Heart left ventricle (tissue), 16 donors: ENCODE results near the gene FYB2. TPM values are rescaled to one million over a fixed set of nuclear protein-coding genes. Genes with fewer than 3 reads are reported as not detected.

ENCODE experiments used
- ATAC-seq, 4 donors: fragments of 200-7000 bp; cut with Tn5 transposase; one replicate each; pipeline ENCODE4 v1.9.1; 2020 to 2022; ENCODE audit warnings: moderate library complexity in 4 of 4, mild to moderate bottlenecking in 3 of 4, moderate number of reproducible peaks in 1 of 4
- DNase-seq, 5 donors: peaks; one replicate each; pipeline ENCODE4 v3.0.0-alpha.2; 2020
- H3K27ac ChIP-seq, 12 donors: fragments of 200-600 bp; sonication (generic) in 4 of 12; one replicate each; pipeline versions ENCODE4 v1.5.0 to v1.8.0; 2016 to 2022; ENCODE audit warnings: mild to moderate bottlenecking in 2 of 12
- H3K27me3 ChIP-seq, 9 donors: fragments of 200-600 bp; sonication (generic) in 2 of 9; one replicate each; pipeline versions ENCODE4 v1.5.1 to v1.8.0; 2016 to 2022; ENCODE audit warnings: mild to moderate bottlenecking in 3 of 9
- H3K36me3 ChIP-seq, 9 donors: fragments of 200-600 bp; sonication (generic) in 2 of 9; one replicate each; pipeline versions ENCODE4 v1.5.0 to v1.8.0; 2018 to 2022; ENCODE audit warnings: mild to moderate bottlenecking in 2 of 9
- H3K4me1 ChIP-seq, 12 donors: fragments of 200-600 bp; sonication (generic) in 4 of 12; one replicate each; pipeline versions ENCODE4 v1.5.0 to v1.8.0; 2016 to 2022; ENCODE audit warnings: mild to moderate bottlenecking in 3 of 12
- H3K4me3 ChIP-seq, 12 donors: fragments of 200-600 bp; sonication (generic) in 4 of 12; one replicate each; pipeline versions ENCODE4 v1.5.0 to v1.8.0; 2017 to 2022; ENCODE audit warnings: mild to moderate bottlenecking in 9 of 12, moderate library complexity in 4 of 12
- H3K9me3 ChIP-seq, 12 donors: fragments of 200-600 bp; sonication (generic) in 4 of 12; one replicate each; pipeline versions ENCODE4 v1.5.0 to v1.8.0; 2016 to 2022; ENCODE audit warnings: mild to moderate bottlenecking in 1 of 12
- POLR2A ChIP-seq, 2 donors: fragments of 450-650 bp; IDR thresholded peaks; one replicate each; pipeline ENCODE4 v1.6.1; 2017; ENCODE audit warnings: antibody characterized with exemption in 2 of 2, mild to moderate bottlenecking in 2 of 2, moderate library complexity in 2 of 2
- WGBS, 4 donors: extraction: QIAGEN DNeasy Blood & Tissue Kit in 2 of 4; methylation state at CpG; one replicate each; pipeline versions ENCODE4 v1.1.5 to v1.1.7; 2013 to 2018; 5-methylcytosine and 5-hydroxymethylcytosine counted together
- intact Hi-C, 10 donors: fragments of 100-400 bp; cut with DNase I; formaldehyde crosslinking; loops; one replicate each; pipeline versions ENCODE4 v1.11.1 to v1.14.2; 2022
- long read RNA-seq, 3 donors: library from polyadenylated mRNA; unstranded; transcript quantifications; one replicate each; pipeline ENCODE4 v2.0.0, GENCODE V29; 2020 to 2021
- polyA plus RNA-seq, 2 donors: library from polyadenylated mRNA; stranded (reverse); fragments of 200-250 nt; gene quantifications; one replicate each; pipeline ENCODE4 v1.2.3, GENCODE V29; 2013
- total RNA-seq, 9 donors: library from RNA; depleted of rRNA in 2 of 9; stranded (reverse); fragments of >200 nt in 2 of 9; fragmentation: NEBNext Ultra II Directional in 3 of 9; extraction: Animal tissue kit (Norgen Biotek cat#: 25700) in 3 of 9; gene quantifications; one replicate each; pipeline versions ENCODE4 v1.1.0 to v1.2.4, GENCODE V29; 2016 to 2023
- TF ChIP-seq, protein P1 (sequence below), 12 donors: fragments of 200-600 bp; sonication (generic) in 4 of 12; IDR thresholded peaks; one replicate each; pipeline versions ENCODE4 v1.5.0 to v1.8.0; 2018 to 2022; ENCODE audit warnings: antibody characterized with exemption in 12 of 12, mild to moderate bottlenecking in 5 of 12
- donor health status: ischemic (EF 13 %, LVEDD 7.1; RV severe dilation, severe dysfunction).
- donor health status: healthy with polysubstance abuse.
- donor health status: DM: no; HTN: yes; CAD: no.
- donor health status: DM: no; HTN: no; CAD: no.
- donor health status: ischemic (EF 25% LVEDD 6.9; RV normal size, moderate dysfunction).
- donor health status: ischemic (EF 25% LVEDD 5.7; RV mildly dilated, moderate dysfunction).
- donor health status: healthy.
- donor health status: DM: yes; HTN: yes; CAD: no.
- donor health status: ischemic (EF 35%, LVEDD 5.7; RV mildly dilated, moderate dysfunction).
- donor health status: nonischemic (EF 11% LVEDD 7.7; RV severe dilation, severe dysfunction).
- donor health status: DM: yes; HTN: yes; CAD: no.
- donor health status: PGD.
- donor health status: ischemic (EF 29% LVEDD 5.4; RV normal size, mild dysfunction).
- donor health status: nonischemic (EF 23%, LVEDD 6.1; RV moderate dilation, normal function).

FYB2 gene
- 10 to 100 TPM in 3 of 9 donors, 1 to 10 TPM in 6; 4.9 to 14.5 (median 9.1) TPM for total RNA-seq
- polyA plus RNA-seq = 10 to 100 TPM in 1 of 2 donors, under 1 TPM in 1; 0.15 to 46.3 TPM
- long read RNA-seq, donor 1, partial matches to known transcripts = 1 of 16 reads
- long read RNA-seq, donor 1, other reads (novel, unspliced or antisense) = 15 of 16 reads
- long read RNA-seq, donor 2, partial matches to known transcripts = 3 of 23 reads
- long read RNA-seq, donor 2, other reads (novel, unspliced or antisense) = 20 of 23 reads
- long read RNA-seq, donor 3, partial matches to known transcripts = 0 of 5 reads
- long read RNA-seq, donor 3, other reads (novel, unspliced or antisense) = 5 of 5 reads

DNA sequence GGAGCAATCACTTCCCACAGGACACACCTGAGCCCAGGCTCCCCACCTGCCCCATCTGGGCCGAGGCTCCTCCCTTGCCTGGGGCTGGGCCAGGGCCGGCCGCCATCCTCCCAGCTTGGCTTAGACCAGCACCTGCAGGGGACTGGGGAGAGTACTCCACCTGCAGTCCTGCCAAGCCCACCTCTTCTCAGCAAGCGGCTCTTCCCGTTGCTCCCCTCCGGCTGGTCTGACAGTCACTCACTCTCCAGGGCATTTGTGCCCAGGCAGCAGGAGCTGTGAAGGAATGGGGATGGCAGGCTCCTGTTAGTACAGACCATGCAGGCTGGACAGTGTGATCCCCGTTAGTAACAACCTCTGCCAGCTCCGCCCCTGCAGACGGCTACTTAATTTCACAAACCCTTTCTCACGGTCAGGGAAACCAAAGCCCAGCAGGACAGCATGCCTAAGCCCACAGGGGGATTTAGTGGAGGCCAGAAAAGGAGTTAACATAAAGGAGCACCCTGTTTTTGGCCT, at the start of gene FYB2:
Gene FYB2, minus strand, starts transcription at position 18 of the 513 bp plus-strand sequence. CDS start 114 bp downstream, outside the sequence.
- peak in 1 of 5 donors; percentile 29 for DNase-seq
- WGBS, 4 donors = 48 to 67% (median 64%) methylated on average over 8 to 10 of the region's 10 CpGs
- intact Hi-C loops = loop anchor here in 4 of 10 donors (1.0 to 10.0 kb wide), 4 partner anchors 61 to 1535 kb away; partner anchors contain the start of gene PRKAA2 (in 1 of the 4)
- Histone ChIP-seq H3K27ac (peak within 1 kb of the TSS; percentile 56 to 93 (median 82)), H3K36me3 (no peaks in the 10 kb centered on the region), H3K4me1 (peaks cover 0 to 32% (median 8%) of the 10 kb centered on the region in 12 donors), H3K9me3 (peaks cover 0 to 7% (median 0%) of the 10 kb centered on the region in 12 donors), H3K4me3 (peak within 1 kb of the TSS; percentile 3 to 48 (median 36)), H3K27me3 (no peaks in the 10 kb centered on the region)
- peak; percentile 40 to 60 (median 58) for ATAC-seq
- TF ChIP-seq, protein P1, sequence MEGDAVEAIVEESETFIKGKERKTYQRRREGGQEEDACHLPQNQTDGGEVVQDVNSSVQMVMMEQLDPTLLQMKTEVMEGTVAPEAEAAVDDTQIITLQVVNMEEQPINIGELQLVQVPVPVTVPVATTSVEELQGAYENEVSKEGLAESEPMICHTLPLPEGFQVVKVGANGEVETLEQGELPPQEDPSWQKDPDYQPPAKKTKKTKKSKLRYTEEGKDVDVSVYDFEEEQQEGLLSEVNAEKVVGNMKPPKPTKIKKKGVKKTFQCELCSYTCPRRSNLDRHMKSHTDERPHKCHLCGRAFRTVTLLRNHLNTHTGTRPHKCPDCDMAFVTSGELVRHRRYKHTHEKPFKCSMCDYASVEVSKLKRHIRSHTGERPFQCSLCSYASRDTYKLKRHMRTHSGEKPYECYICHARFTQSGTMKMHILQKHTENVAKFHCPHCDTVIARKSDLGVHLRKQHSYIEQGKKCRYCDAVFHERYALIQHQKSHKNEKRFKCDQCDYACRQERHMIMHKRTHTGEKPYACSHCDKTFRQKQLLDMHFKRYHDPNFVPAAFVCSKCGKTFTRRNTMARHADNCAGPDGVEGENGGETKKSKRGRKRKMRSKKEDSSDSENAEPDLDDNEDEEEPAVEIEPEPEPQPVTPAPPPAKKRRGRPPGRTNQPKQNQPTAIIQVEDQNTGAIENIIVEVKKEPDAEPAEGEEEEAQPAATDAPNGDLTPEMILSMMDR (IDR thresholded peaks at IDR 0.05) = no peak
- TF ChIP-seq POLR2A (IDR thresholded peaks at IDR 0.05) = no peak

DNA sequence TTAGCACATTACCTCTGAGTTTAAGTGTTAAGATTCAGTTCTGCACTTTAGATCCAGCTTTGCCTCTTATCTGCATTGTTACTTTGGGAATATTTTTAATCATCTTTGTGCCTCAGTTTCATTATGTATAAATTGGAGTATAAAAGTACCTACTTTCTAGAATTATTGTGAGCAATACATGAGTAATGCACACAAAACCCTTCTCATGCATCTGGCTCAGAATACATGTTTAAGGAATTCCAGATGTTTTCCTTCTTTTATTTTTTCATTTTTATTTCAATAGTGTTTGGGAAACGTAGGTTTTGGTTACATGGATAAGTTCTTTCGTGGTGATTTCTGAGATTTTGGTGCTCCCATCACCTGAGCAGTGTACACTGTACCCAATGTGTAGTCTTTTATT, 49.6 kb upstream of the FYB2 start:
- no peak for TF ChIP-seq POLR2A (IDR thresholded peaks at IDR 0.05)
- TF ChIP-seq, protein P1 (IDR thresholded peaks at IDR 0.05) = no peak
- no peak overlapping the region for H3K27ac ChIP-seq
- intact Hi-C loops = no loop called here
- DNase-seq (no peak), ATAC-seq (no peak)
- H3K36me3 ChIP-seq = no peaks in the 10 kb centered on the region
- no peak overlapping the region for H3K4me3 ChIP-seq
- 54 to 66% (median 65%) methylated on average over 2 of the region's 2 CpGs for WGBS, 4 donors
- H3K4me1 ChIP-seq = peaks cover 0 to 4% (median 0%) of the 10 kb centered on the region in 12 donors
- H3K9me3 ChIP-seq = peaks cover 0 to 5% (median 0%) of the 10 kb centered on the region in 12 donors
- peaks cover 0 to 6% (median 0%) of the 10 kb centered on the region in 9 donors for H3K27me3 ChIP-seq

- TF ChIP-seq POLR2A (IDR thresholded peaks at IDR 0.05) = no peak
- TF ChIP-seq, protein P1 (IDR thresholded peaks at IDR 0.05) = no peak
- intact Hi-C loops = no loop called here
- Histone ChIP-seq H3K27ac (no peak overlapping the region), H3K36me3 (no peaks in the 10 kb centered on the region), H3K27me3 (peaks cover 0 to 6% (median 0%) of the 10 kb centered on the region in 9 donors), H3K4me1 (peaks cover 0 to 3% (median 0%) of the 10 kb centered on the region in 12 donors), H3K4me3 (no peak overlapping the region), H3K9me3 (peaks cover 0 to 5% (median 0%) of the 10 kb centered on the region in 12 donors)
- DNase-seq (no peak), ATAC-seq (no peak)
- WGBS, 4 donors = 85 to 89% (median 87%) methylated on average over 5 of the region's 5 CpGs
Measured at GRCh38 chr1:56867491-56867890, 48.3 kb upstream of the FYB2 start.

GRCh38 chr1:56866656-56867055, 47.5 kb upstream of the FYB2 start:
- no peak overlapping the region for H3K4me3 ChIP-seq
- H3K27ac ChIP-seq = no peak overlapping the region
- DNase-seq (no peak), ATAC-seq (no peak)
- no peaks in the 10 kb centered on the region for H3K36me3 ChIP-seq
- peaks cover 0 to 5% (median 0%) of the 10 kb centered on the region in 12 donors for H3K9me3 ChIP-seq
- WGBS, 4 donors = 57 to 65% (median 62%) methylated on average over 2 of the region's 2 CpGs
- H3K4me1 ChIP-seq = no peaks in the 10 kb centered on the region
- intact Hi-C loops = no loop called here
- TF ChIP-seq, protein P1 (IDR thresholded peaks at IDR 0.05) = no peak
- TF ChIP-seq POLR2A (IDR thresholded peaks at IDR 0.05) = no peak
- peaks cover 0 to 6% (median 0%) of the 10 kb centered on the region in 9 donors for H3K27me3 ChIP-seq
